Astrocyte (in vitro differentiated cells and primary cell): Measurements from ENCODE around the gene CHCHD3. TPM values are rescaled to one million over a fixed set of nuclear protein-coding genes. Genes with fewer than 3 reads are reported as not detected.

Source experiments
- DNase-seq: peaks from one replicate; pipeline ENCODE4 v3.0.0-alpha.2; 2010; ENCODE audit warnings: low read depth
- FAIRE-seq: peaks from 2 replicates; lab custom pipeline; 2011; peaks lifted over from hg19 to GRCh38; lab: Jason Lieb, UNC
- H2AFZ ChIP-seq: 2 replicates; pipeline ENCODE4 v1.6.0; 2012; ENCODE audit warnings: low read depth, low read length, inconsistent platforms
- H3K27ac ChIP-seq: 2 replicates; pipeline ENCODE4 v1.5.1; 2011; ENCODE audit warnings: low read depth, low read length, inconsistent platforms
- H3K27me3 ChIP-seq: 2 replicates; pipeline ENCODE4 v1.6.0; 2011; ENCODE audit warnings: low read length, inconsistent platforms; ENCODE audit not compliant: insufficient read depth
- H3K36me3 ChIP-seq: 2 replicates; pipeline ENCODE4 v1.5.1; 2011; ENCODE audit warnings: low read length, inconsistent platforms; ENCODE audit not compliant: insufficient read depth
- H3K4me1 ChIP-seq: 2 replicates; pipeline ENCODE4 v1.5.1; 2011; ENCODE audit warnings: low read length, inconsistent platforms; ENCODE audit not compliant: insufficient read depth
- H3K4me2 ChIP-seq: 2 replicates; pipeline ENCODE4 v1.6.0; 2012; ENCODE audit warnings: low read length, inconsistent platforms
- H3K4me3 ChIP-seq: 2 replicates; pipeline ENCODE4 v1.5.1; 2011; ENCODE audit warnings: low read depth, mild to moderate bottlenecking, low read length, inconsistent platforms; ENCODE audit not compliant: insufficient read depth
- H3K79me2 ChIP-seq: 2 replicates; pipeline ENCODE4 v1.6.0; 2012; ENCODE audit warnings: mild to moderate bottlenecking, low read length, inconsistent platforms; ENCODE audit not compliant: insufficient read depth
- H3K9ac ChIP-seq: 2 replicates; pipeline ENCODE4 v1.6.0; 2012; ENCODE audit warnings: mild to moderate bottlenecking, low read length, inconsistent platforms
- H3K9me3 ChIP-seq: 2 replicates; pipeline ENCODE4 v1.5.1; 2012; ENCODE audit warnings: low read depth, mild to moderate bottlenecking, low read length, inconsistent platforms; ENCODE audit not compliant: insufficient read depth
- H4K20me1 ChIP-seq: 2 replicates; pipeline ENCODE4 v1.6.0; 2012; ENCODE audit warnings: low read length, inconsistent platforms; ENCODE audit not compliant: insufficient read depth
- H3K27ac Mint-ChIP-seq: one replicate; pipeline ENCODE4 v1.8.0; 2021; ENCODE audit warnings: mild to moderate bottlenecking, mixed read lengths; ENCODE audit not compliant: unreplicated experiment
- H3K27me3 Mint-ChIP-seq: one replicate; pipeline ENCODE4 v1.8.0; 2021; ENCODE audit warnings: low read depth, mixed read lengths; ENCODE audit not compliant: unreplicated experiment
- H3K36me3 Mint-ChIP-seq: one replicate; pipeline ENCODE4 v1.8.0; 2021; ENCODE audit warnings: low read depth, mixed read lengths; ENCODE audit not compliant: unreplicated experiment
- H3K4me1 Mint-ChIP-seq: one replicate; pipeline ENCODE4 v1.8.0; 2021; ENCODE audit warnings: low read depth, mixed read lengths; ENCODE audit not compliant: unreplicated experiment
- H3K4me3 Mint-ChIP-seq: one replicate; pipeline ENCODE4 v1.8.0; 2021; ENCODE audit warnings: mild to moderate bottlenecking, moderate library complexity, mixed read lengths; ENCODE audit not compliant: unreplicated experiment
- H3K9me3 Mint-ChIP-seq: one replicate; pipeline ENCODE4 v1.8.0; 2021; ENCODE audit warnings: mild to moderate bottlenecking, mixed read lengths; ENCODE audit not compliant: unreplicated experiment
- EZH2 ChIP-seq: IDR thresholded peaks from 2 replicates; pipeline ENCODE4 v1.6.1; 2012; ENCODE audit warnings: mild to moderate bottlenecking, low read length, inconsistent platforms; ENCODE audit not compliant: insufficient read depth
- total RNA-seq: library from RNA; stranded (reverse); gene quantifications from 2 replicates; pipeline ENCODE4 v1.2.1, GENCODE V29; 2021
- TF ChIP-seq, protein P1 (sequence below): IDR thresholded peaks from 2 replicates; pipeline ENCODE4 v1.5.1; 2011; ENCODE audit warnings: low read depth, mild to moderate bottlenecking, inconsistent platforms, low read length, moderate library complexity; ENCODE audit not compliant: insufficient read depth

The CHCHD3 gene
- total RNA-seq, 1 donor from 2014 or later = 63.1 TPM

DNA sequence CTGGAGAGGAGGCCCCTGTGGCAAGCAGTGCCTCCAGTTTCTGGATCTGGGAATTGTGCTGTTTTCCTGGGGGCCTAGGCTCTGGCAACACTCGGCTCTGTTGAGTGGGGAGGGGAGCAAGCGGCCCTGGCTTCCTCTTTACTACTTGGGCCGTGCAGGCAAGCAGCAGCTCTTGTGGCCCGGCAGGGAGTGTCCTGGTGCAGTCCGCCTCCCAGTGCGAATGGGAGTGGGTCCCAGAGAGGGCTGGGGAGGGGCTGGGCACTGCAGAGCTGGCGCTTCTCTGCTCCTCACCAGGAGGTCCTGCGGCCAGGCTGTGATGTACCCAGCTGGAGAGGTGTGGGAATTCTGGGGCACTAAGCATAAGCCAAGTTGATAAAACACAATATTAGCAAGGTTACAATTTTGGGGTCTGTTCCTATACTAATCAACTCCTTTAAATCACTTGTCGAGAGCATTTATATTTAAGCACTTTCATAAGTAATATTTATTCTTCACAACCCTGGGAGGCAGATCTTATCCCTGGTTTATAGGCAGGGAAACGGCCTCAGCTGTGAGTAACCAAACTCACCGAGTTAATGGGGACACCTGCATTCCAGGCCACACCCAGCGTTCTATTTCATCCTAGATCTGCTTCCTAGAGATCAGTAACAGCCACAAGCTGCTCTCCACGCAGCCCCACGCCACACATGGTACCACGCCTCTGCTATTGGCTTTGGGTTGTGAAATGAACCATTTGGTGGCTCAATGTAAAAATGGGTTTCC lies 322.2 kb downstream of the CHCHD3 start:
- peaks cover 4% of the 10 kb centered on the region for H3K9me3 Mint-ChIP-seq
- no peaks in the 10 kb centered on the region for H3K27me3 ChIP-seq
- TF ChIP-seq, protein P1, sequence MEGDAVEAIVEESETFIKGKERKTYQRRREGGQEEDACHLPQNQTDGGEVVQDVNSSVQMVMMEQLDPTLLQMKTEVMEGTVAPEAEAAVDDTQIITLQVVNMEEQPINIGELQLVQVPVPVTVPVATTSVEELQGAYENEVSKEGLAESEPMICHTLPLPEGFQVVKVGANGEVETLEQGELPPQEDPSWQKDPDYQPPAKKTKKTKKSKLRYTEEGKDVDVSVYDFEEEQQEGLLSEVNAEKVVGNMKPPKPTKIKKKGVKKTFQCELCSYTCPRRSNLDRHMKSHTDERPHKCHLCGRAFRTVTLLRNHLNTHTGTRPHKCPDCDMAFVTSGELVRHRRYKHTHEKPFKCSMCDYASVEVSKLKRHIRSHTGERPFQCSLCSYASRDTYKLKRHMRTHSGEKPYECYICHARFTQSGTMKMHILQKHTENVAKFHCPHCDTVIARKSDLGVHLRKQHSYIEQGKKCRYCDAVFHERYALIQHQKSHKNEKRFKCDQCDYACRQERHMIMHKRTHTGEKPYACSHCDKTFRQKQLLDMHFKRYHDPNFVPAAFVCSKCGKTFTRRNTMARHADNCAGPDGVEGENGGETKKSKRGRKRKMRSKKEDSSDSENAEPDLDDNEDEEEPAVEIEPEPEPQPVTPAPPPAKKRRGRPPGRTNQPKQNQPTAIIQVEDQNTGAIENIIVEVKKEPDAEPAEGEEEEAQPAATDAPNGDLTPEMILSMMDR = no peak
- no peak for TF ChIP-seq EZH2
- no peak overlapping the region for H3K9ac ChIP-seq
- H3K79me2 ChIP-seq = no peaks in the 10 kb centered on the region
- H3K9me3 ChIP-seq = no peaks in the 10 kb centered on the region
- H3K36me3 Mint-ChIP-seq = no peaks in the 10 kb centered on the region
- no peaks in the 10 kb centered on the region for H4K20me1 ChIP-seq
- no peak overlapping the region for H3K4me3 Mint-ChIP-seq
- no peak overlapping the region for H3K27ac Mint-ChIP-seq
- H3K4me3 ChIP-seq = no peak overlapping the region
- H3K27me3 Mint-ChIP-seq = peaks cover 17% of the 10 kb centered on the region
- no peaks in the 10 kb centered on the region for H3K36me3 ChIP-seq
- H3K4me1 ChIP-seq = no peaks in the 10 kb centered on the region
- H3K27ac ChIP-seq = no peak overlapping the region
- H3K4me1 Mint-ChIP-seq = no peaks in the 10 kb centered on the region
- DNase-seq (no peak), FAIRE-seq (no peak)
- H2AFZ ChIP-seq = no peak overlapping the region
- H3K4me2 ChIP-seq = no peak overlapping the region

DNA sequence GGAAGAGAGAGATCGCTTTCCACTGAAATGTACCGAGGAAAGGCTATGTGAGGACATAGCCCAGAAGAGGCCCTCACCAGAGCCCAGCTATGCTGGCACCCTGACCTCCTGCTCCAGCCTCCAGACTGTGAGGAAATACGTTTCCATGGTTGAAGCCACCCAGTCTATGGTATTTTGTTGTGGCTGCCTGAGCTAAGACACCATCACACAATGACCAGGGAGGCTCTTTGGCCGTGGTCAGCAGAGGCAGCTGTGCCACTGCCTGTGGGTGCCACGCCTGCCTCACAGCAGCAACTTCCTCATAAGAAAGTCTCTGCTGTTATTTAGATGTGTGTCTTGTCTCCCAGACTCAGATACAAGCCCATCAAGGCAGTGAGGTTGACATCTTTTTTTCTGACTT lies 322.9 kb downstream of the CHCHD3 start:
- no peak overlapping the region for H3K27ac ChIP-seq
- no peaks in the 10 kb centered on the region for H3K36me3 Mint-ChIP-seq
- no peak overlapping the region for H3K4me3 Mint-ChIP-seq
- no peak overlapping the region for H3K4me3 ChIP-seq
- no peaks in the 10 kb centered on the region for H4K20me1 ChIP-seq
- DNase-seq (no peak), FAIRE-seq (no peak)
- no peak overlapping the region for H2AFZ ChIP-seq
- no peak overlapping the region for H3K27ac Mint-ChIP-seq
- H3K36me3 ChIP-seq = no peaks in the 10 kb centered on the region
- H3K9me3 Mint-ChIP-seq = peaks cover 4% of the 10 kb centered on the region
- TF ChIP-seq, protein P1 = no peak
- TF ChIP-seq EZH2 = no peak
- H3K4me2 ChIP-seq = no peak overlapping the region
- H3K9me3 ChIP-seq = no peaks in the 10 kb centered on the region
- no peaks in the 10 kb centered on the region for H3K79me2 ChIP-seq
- no peak overlapping the region for H3K9ac ChIP-seq
- no peaks in the 10 kb centered on the region for H3K4me1 Mint-ChIP-seq
- no peaks in the 10 kb centered on the region for H3K27me3 ChIP-seq
- no peaks in the 10 kb centered on the region for H3K4me1 ChIP-seq
- H3K27me3 Mint-ChIP-seq = peaks cover 17% of the 10 kb centered on the region

DNA sequence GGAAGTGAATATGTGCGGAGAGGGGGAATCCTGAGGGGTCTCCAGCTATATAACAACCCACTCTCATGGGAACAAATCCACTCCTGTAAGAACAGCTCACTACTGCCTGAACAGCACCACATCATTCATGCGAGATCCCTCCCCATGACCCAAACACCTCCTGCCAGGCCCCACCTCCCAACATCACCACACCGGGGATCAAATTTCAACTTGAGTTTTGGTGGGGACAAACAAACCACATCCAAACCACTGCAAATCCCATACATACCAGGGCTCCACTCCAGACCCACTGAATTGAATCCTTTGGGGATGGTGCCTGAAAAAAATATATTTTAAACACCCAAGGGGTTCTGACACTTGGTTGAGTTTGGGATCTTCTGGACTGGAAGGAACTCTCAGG lies 324.1 kb downstream of the CHCHD3 start:
- Histone ChIP-seq H3K36me3 (no peaks in the 10 kb centered on the region), H3K27me3 (no peaks in the 10 kb centered on the region), H3K9me3 (no peaks in the 10 kb centered on the region), H2AFZ (no peak overlapping the region), H3K4me2 (no peak overlapping the region), H3K4me3 (no peak overlapping the region), H4K20me1 (no peaks in the 10 kb centered on the region), H3K4me1 (peaks cover 1% of the 10 kb centered on the region), H3K27ac (no peak overlapping the region), H3K79me2 (no peaks in the 10 kb centered on the region), H3K9ac (no peak overlapping the region)
- no peaks in the 10 kb centered on the region for H3K4me1 Mint-ChIP-seq
- no peak overlapping the region for H3K4me3 Mint-ChIP-seq
- no peaks in the 10 kb centered on the region for H3K36me3 Mint-ChIP-seq
- H3K9me3 Mint-ChIP-seq = peaks cover 4% of the 10 kb centered on the region
- DNase-seq (peak; percentile 62), FAIRE-seq (no peak)
- peaks cover 16% of the 10 kb centered on the region for H3K27me3 Mint-ChIP-seq
- H3K27ac Mint-ChIP-seq = no peak overlapping the region
- TF ChIP-seq, protein P1 = no peak
- no peak for TF ChIP-seq EZH2
